NCI-H2227 (cell line): ENCODE measurements around the gene ASXL2.
A peak's percentile ranks its signal among the peaks of the same experiment; 100 is the strongest.
"Not testable (repeated sequence)": the region's sequence is repeated elsewhere in the genome, so short reads cannot be mapped to it uniquely, and the experiment has no call there.

Experiments
- DNase-seq: peaks from one replicate; lab custom pipeline; 2025; ENCODE audit not compliant: unreplicated experiment; lab: John Stamatoyannopoulos, UW

Gene ASXL2

DNA sequence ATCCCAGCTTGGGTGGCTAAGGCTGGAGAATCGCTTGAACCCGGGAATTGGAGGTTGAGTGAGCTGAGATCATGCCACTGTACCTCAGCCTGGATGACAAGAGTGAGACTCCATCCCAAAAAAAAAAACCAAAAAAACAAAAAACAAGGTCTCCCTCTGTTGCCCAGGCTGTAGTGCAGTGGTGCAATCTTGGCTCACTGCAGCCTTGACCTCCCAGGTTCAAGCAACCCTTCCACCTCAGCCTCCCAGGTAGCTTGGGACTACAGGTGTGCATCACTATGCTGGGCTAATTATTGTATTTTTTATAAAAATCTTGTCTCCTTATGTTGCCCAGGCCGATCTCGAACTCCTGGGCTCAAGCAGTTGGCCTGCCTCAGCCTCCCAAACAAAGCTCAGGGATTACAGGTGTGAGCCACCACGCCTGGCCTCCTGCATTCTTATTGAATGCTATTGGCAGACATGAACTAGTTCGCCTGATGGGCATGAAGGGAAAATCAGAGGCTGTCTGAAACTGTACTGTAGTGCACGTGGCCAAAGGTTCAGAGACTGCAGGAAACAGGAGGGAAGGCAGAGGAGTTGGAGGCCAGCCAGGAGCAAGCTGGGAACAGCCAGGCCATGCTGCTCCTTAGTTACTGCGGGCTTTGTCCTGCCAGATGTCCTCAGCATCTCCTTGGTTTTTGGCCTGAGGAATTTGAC is 16.0 kb upstream of the ASXL2 start:
- no peak for DNase-seq

- no peak for DNase-seq
These were observed 13.4 kb upstream of the ASXL2 start for GRCh38 chr2:25891672-25892071.

DNA sequence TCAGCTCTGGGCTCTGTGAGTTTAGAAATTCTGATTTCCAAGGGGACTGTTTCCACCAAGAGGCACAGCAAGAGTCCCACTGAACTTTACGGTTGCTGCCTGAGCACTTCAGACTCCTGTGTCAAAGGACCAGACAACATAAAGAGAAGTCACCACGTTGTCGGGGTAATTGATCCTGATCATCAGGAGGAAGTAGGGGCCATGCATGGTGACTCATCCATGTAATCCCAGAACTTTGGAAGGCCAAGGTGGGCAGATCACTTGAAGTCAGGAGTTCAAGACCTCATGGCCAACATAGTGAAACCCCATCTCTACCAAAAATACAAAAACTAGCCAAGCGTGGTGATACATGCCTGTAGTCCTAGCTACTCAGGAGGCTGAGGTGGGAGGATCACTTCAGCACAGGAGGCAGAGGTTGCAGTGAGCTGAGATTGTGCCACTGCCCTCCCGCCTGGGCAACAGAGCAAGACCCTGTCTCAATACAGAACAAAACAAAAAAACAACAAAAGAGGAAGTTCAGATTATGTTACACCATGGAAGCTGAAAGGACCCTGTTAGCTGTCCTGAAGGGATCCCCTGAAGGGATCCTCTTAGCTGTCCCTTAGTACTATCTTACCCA is 9.4 kb upstream of the ASXL2 start:
- no peak for DNase-seq

- no peak for DNase-seq
These were observed 7.6 kb upstream of the ASXL2 start for GRCh38 chr2:25885933-25886332.

DNA sequence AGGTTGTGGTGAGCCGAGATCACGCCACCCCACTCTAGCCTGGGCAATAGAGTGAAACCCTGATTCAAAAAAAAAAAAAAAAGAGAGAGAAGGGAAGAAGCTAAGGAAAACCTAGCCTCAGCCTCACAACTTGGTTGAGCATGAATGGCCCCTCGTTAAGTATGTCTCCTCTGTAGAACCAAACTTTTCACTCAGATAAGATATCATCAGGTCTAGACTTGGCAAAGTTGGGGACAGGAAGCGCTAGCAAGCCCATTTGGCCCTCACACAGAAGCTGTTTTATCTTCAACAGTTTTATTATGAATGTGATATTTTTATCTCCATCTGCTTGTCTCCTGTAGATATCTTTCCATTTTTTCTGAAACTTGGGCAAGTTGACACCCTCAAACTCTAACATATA is 3.5 kb upstream of the ASXL2 start:
- no peak for DNase-seq

DNA sequence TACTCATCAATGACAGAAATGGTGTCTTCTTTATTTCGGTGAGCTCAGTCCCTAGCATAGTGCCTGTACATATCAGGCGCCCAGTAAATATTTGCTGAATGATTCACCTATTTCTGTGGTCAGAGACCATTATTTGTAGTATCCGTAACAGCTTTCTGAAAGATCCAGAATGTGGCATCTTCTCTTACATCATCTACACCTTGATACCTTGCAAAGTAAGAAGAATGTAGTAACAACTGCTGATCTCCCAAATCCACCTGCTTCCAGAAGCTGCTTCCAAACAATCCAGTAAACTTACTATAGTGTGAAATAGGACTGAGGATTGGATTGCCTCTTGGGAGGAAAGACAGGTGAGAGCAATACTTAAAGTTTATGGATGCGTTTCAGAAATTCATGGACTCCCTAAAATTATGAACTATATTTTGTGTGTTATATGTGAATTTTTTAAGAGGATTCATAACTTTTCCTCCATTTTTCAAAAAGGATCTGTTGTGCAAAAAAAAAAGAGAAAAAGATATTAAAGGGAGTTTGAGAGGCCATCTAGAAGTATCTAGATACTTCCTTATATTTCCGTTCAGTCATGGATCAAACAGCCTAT is 945 bp upstream of the ASXL2 start:
- no peak for DNase-seq

DNA sequence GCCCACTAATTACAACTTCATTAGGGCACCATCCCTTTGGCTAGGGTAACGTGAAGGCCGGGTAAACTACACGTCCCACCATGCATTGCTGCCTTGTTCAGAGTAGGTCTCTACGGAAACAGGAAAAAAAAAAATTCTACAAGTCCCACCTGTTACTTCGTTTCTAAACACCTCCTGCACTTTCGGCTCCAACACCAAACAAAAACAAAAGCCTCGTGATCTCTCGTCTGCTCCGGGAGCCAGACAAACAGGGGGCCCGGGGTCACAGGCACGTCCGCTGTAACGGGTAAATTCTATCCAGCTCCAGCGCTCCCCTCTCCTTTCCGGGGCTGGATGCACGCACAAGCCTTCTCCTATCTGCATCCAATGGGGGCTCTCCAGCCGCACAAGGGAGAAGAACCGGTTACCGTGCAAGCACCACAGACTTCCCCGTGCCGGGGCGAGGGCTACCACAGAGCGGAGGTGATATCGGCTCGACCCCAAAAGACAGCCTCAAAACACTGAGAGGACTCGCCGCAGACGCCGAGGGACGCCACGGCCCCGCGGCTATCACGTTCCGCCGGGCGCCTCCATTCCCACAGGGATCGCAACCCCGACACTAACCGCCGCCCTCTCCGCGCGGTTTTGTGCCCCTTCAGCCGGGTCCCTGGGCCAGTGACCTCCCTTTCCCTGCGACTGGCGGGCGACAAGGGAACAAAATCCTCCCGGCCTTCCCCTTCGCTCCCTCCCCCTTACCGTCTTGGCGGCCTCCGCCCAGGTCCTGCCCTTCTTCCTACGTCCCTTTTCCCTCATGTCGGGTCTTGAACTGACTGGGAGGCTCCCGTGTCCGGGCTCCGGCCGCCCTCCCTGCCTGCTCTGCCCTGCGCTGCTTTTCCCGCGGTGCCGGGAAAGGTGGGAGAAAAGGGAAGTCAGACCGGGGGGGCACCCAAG is 591 bp downstream of the ASXL2 start:
- peak; percentile 68 for DNase-seq

GRCh38 chr2:25872134-25872533 is 6.2 kb downstream of the ASXL2 start:
- no peak for DNase-seq

DNA sequence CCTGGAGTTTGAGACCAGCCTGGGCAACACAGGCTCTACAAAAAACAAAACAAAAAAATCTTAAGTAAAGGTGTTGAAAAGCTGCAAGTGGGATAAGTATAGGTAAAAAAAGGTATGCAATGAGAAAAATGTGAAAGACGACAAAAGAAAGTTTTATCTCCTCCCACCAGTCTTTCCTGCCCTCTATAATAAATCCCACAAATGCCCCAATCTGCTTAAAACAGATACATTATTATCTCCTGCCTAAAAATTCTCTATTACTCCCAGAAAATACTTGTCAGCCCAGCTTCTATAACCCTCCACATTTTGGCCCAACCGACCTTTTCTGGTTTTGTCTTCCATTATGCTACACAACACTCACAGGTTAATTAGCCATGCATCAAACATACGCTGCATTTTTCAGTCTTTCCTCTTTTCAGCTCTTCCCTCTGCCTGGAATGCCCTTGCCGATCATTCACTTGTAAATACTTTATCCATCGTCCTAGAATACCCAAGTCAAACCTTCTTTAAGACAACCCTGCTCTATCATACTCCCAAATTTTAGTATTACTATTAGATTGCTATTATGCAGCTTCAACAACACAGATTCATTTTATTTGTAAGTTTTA is 10.8 kb downstream of the ASXL2 start:
- DNase-seq = no peak

- no peak for DNase-seq
These were observed 21.9 kb downstream of the ASXL2 start for GRCh38 chr2:25856377-25856776.

GRCh38 chr2:25855065-25855464 is 23.2 kb downstream of the ASXL2 start:
- no peak for DNase-seq

- no peak for DNase-seq
These were observed 23.7 kb downstream of the ASXL2 start for GRCh38 chr2:25854613-25855012.

DNA sequence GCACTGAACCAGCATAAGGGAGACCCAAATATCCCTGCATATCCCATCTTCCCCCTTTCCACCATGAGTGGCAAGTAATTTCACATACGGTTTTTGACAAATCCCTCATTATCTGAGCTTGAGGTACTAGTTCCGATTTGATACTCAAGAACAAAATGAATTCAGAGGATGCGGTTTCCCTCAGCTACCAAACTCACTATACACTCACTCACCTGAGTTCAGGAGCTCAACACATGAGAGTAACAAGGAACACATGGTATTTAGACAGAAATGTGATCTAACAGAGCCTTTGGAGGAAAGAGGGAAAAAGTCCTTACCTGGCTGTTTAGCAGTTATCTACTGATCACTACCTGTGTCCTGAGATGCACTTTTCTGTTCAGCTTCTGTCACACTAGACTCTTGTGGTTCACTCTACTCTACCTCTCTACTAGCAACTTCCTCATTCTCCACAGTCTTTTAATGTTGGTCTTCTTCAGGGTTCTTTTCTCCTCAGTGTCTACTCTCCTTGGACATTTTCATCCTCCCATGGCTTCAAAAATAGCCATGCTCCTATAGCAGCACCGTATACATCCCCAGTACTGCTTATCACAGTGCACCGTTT is 25.1 kb downstream of the ASXL2 start:
- no peak for DNase-seq

DNA sequence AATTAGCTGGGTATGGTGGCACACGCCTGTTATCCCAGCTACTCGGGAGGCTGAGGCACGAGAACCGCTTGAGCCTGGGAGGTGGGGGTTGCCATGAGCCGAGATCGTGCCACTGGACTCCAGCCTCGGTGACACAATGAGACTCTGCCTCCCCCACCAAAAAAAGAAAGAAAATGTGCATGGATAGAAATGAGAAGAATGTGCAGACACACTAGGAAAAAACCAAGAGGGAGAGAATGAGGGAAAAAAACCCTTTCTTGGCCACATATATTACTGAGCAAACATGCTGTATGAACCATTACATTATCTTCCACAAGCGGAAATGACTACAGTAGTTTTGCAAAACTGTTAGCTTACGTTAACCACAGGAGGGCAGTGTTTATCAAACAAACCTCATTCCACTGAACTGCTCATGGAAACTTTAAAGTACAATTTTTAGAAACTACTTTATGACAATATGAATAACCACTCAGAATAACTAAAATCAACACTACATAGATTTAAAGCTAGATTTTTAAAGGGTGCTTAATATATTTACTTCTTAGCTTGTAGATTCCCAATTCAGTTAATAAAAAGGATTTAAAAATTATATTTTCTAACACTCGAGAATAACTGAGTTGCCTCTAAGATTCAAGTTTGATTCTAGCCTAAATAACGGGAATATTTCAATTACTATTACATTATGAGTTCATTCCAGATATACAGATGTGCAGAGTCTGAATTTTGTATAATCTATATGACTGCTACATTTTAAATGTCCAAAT is 26.4 kb downstream of the ASXL2 start:
- DNase-seq = peak; percentile 63

GRCh38 chr2:25850400-25850799 is 27.9 kb downstream of the ASXL2 start:
- DNase-seq = not testable (repeated sequence)

DNA sequence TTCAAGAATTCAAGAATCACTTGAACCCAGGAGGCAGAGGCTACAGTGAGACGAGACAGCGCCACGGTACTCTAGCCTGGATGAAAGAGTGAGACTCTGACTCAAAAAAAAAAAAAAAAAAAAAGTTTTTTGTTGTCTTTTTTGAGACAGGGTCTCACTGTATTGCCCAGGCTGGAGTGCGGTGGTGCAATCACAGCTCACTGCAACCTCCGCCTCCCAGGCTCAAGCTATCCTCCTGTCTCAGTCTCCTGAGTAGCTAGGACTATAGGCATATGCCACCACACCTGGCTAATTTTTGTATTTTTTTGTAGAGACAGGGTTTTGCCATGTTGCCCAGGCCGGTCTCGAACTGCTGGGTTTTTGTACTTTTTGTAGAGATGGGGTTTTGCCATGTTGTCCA is 28.9 kb downstream of the ASXL2 start:
- DNase-seq = not testable (repeated sequence)

GRCh38 chr2:25845843-25846505 is 32.3 kb downstream of the ASXL2 start:
- no peak for DNase-seq

- no peak for DNase-seq
These were observed 34.2 kb downstream of the ASXL2 start for GRCh38 chr2:25844089-25844488.

GRCh38 chr2:25842155-25842554 is 36.1 kb downstream of the ASXL2 start:
- DNase-seq = no peak
